Peyer's patch (tissue), 4 donors: ENCODE measurements around the gene ARID1B.

ENCODE experiments used
- POLR2A ChIP-seq, 2 donors: fragments of 450-650 bp; IDR thresholded peaks; one replicate each; pipeline ENCODE4 v1.5.1; 2017; ENCODE audit warnings: antibody characterized with exemption in 2 of 2, mild to moderate bottlenecking in 2 of 2, moderate library complexity in 2 of 2
- TF ChIP-seq, protein P1 (sequence below), 6 experiments: fragments of 450-650 bp in 4 of 6; fragments of 200-600 bp in 2 of 6; sonication (generic) in 1 of 6; IDR thresholded peaks; one replicate each; pipeline ENCODE4 v1.5.1; 2017 to 2019; ENCODE audit warnings: antibody characterized with exemption in 6 of 6, mild to moderate bottlenecking in 3 of 6, moderate library complexity in 1 of 6

DNA sequence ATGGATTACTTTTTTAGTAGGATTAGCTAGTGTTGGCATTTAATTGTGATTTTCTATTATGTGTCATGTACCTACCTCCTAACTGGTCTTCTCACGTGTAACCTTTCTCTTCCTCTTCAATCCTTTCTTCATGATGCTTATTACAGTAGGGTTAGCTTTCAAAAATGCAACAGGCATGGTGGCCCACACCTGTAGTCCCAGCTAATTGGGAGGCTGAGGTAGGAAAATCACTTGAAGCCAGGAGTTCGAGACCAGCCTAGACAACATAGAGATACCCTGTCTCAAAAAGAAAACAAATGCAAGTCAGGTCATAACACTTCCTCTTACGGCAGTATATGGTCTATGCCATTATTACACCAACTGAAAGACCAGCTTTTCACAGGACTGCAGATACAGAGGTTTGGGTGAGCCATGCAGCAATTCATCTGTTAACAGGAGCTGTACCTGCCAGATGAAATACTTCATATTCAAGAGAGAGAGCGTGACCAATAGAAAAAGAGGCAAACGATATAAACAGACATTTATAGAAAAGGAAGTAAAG lies 351.1 kb downstream of the ARID1B start:
- TF ChIP-seq, protein P1, sequence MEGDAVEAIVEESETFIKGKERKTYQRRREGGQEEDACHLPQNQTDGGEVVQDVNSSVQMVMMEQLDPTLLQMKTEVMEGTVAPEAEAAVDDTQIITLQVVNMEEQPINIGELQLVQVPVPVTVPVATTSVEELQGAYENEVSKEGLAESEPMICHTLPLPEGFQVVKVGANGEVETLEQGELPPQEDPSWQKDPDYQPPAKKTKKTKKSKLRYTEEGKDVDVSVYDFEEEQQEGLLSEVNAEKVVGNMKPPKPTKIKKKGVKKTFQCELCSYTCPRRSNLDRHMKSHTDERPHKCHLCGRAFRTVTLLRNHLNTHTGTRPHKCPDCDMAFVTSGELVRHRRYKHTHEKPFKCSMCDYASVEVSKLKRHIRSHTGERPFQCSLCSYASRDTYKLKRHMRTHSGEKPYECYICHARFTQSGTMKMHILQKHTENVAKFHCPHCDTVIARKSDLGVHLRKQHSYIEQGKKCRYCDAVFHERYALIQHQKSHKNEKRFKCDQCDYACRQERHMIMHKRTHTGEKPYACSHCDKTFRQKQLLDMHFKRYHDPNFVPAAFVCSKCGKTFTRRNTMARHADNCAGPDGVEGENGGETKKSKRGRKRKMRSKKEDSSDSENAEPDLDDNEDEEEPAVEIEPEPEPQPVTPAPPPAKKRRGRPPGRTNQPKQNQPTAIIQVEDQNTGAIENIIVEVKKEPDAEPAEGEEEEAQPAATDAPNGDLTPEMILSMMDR (IDR thresholded peaks at IDR 0.05): no peak
- no peak for TF ChIP-seq POLR2A (IDR thresholded peaks at IDR 0.05)
